ENCODE measurements around the gene ANKS1B. TPM values are rescaled to one million over a fixed set of nuclear protein-coding genes. Genes with fewer than 3 reads are reported as not detected.

The ANKS1B gene
- total RNA-seq, 1 experiment from 2014 or later: 5.8 TPM

DNA sequence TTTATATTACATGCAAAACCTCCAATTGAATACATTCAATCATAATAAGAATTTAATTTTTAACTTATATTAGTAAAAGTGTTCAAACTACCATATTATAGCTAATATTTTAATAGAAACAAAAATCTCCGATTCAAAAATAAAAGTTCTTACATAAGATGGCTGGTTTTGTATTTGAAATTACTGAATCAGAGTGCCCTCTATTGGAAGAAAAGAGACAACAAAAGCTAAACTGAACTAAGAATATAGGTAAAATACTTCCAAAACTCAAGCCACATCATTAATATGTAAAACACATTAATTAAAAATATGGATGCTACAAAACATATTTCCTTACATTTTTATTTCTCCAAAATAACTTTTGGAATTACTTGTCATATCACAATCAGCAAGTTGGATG, 216.9 kb downstream of the ANKS1B start:
- DNase-seq (ENCODE audit: low spot score) (no peak), ATAC-seq (no peak)
- Mint-ChIP-seq H3K9me3 (no peaks in the 10 kb centered on the region), H3K36me3 (no peaks in the 10 kb centered on the region), H3K27me3 (ENCODE audit: low read depth) (no peaks in the 10 kb centered on the region), H3K27ac (no peak overlapping the region), H3K4me1 (peaks cover 11% of the 10 kb centered on the region), H3K4me3 (no peak overlapping the region)
- TF ChIP-seq SMAD4 (CRISPR knock-in tag; IDR thresholded peaks at IDR 0.05) (no peak), ZNF263 (CRISPR knock-in tag; IDR thresholded peaks at IDR 0.05; ENCODE audit: low read depth) (no peak), TEAD4 (CRISPR knock-in tag; IDR thresholded peaks at IDR 0.05) (no peak), ETV6 (CRISPR knock-in tag; IDR thresholded peaks at IDR 0.05) (no peak), ZNF416 (CRISPR knock-in tag; IDR thresholded peaks at IDR 0.05) (no peak), RORB (CRISPR knock-in tag; IDR thresholded peaks at IDR 0.05) (no peak), ZBTB21 (CRISPR knock-in tag; IDR thresholded peaks at IDR 0.05; ENCODE audit: borderline replicate concordance) (no peak), CREB1 (CRISPR knock-in tag; IDR thresholded peaks at IDR 0.05) (no peak), ZNF671 (CRISPR knock-in tag; IDR thresholded peaks at IDR 0.05) (no peak)
- TF ChIP-seq, protein P1, sequence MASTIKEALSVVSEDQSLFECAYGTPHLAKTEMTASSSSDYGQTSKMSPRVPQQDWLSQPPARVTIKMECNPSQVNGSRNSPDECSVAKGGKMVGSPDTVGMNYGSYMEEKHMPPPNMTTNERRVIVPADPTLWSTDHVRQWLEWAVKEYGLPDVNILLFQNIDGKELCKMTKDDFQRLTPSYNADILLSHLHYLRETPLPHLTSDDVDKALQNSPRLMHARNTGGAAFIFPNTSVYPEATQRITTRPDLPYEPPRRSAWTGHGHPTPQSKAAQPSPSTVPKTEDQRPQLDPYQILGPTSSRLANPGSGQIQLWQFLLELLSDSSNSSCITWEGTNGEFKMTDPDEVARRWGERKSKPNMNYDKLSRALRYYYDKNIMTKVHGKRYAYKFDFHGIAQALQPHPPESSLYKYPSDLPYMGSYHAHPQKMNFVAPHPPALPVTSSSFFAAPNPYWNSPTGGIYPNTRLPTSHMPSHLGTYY (CRISPR knock-in tag; IDR thresholded peaks at IDR 0.05): no peak
- TF ChIP-seq, protein P2, sequence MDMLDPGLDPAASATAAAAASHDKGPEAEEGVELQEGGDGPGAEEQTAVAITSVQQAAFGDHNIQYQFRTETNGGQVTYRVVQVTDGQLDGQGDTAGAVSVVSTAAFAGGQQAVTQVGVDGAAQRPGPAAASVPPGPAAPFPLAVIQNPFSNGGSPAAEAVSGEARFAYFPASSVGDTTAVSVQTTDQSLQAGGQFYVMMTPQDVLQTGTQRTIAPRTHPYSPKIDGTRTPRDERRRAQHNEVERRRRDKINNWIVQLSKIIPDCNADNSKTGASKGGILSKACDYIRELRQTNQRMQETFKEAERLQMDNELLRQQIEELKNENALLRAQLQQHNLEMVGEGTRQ (CRISPR knock-in tag; IDR thresholded peaks at IDR 0.05): no peak
- TF ChIP-seq, protein P3, sequence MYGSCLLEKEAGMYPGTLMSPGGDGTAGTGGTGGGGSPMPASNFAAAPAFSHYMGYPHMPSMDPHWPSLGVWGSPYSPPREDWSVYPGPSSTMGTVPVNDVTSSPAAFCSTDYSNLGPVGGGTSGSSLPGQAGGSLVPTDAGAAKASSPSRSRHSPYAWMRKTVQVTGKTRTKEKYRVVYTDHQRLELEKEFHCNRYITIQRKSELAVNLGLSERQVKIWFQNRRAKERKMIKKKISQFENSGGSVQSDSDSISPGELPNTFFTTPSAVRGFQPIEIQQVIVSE (CRISPR knock-in tag; IDR thresholded peaks at IDR 0.05; ENCODE audit: borderline replicate concordance): no peak
- TF ChIP-seq, protein P4, sequence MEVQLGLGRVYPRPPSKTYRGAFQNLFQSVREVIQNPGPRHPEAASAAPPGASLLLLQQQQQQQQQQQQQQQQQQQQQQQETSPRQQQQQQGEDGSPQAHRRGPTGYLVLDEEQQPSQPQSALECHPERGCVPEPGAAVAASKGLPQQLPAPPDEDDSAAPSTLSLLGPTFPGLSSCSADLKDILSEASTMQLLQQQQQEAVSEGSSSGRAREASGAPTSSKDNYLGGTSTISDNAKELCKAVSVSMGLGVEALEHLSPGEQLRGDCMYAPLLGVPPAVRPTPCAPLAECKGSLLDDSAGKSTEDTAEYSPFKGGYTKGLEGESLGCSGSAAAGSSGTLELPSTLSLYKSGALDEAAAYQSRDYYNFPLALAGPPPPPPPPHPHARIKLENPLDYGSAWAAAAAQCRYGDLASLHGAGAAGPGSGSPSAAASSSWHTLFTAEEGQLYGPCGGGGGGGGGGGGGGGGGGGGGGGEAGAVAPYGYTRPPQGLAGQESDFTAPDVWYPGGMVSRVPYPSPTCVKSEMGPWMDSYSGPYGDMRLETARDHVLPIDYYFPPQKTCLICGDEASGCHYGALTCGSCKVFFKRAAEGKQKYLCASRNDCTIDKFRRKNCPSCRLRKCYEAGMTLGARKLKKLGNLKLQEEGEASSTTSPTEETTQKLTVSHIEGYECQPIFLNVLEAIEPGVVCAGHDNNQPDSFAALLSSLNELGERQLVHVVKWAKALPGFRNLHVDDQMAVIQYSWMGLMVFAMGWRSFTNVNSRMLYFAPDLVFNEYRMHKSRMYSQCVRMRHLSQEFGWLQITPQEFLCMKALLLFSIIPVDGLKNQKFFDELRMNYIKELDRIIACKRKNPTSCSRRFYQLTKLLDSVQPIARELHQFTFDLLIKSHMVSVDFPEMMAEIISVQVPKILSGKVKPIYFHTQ (CRISPR knock-in tag; IDR thresholded peaks at IDR 0.05): no peak
- CTCF ChIA-PET: interaction anchor here (0.7 to 3.2 kb wide), 14 partner anchors 9 to 458 kb away, joined by 3 to 30 read pairs (median 5); no protein-coding TSS in a partner anchor
- POLR2A ChIA-PET: interaction anchor here (0.6 kb wide), 1 partner anchor 429 kb away, joined by 3 read pairs; no protein-coding TSS in a partner anchor

DNA sequence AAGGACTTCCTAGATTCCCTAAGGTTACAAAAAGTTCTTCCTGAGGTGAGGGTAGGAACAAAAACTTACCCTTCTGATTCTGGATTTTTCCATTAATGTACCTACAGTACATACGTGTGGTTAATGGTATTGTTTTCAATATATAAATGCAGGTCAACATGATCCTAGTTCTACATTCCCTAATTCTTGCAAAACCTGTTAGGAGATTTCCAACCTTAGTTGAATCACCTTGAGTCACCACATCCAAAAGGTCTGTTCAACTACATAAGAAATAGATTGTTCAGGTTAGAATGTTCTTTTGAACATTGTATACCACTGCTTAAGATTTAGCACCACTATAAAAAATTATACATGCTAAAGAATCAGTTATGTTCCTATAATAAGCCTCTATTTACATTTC, 218.3 kb downstream of the ANKS1B start:
- POLR2A ChIA-PET: no interaction called here
- no peak for TF ChIP-seq JUN (CRISPR knock-in tag; IDR thresholded peaks at IDR 0.05)
- no peak for TF ChIP-seq ZNF232 (CRISPR knock-in tag; IDR thresholded peaks at IDR 0.05)
- TF ChIP-seq, protein P5, sequence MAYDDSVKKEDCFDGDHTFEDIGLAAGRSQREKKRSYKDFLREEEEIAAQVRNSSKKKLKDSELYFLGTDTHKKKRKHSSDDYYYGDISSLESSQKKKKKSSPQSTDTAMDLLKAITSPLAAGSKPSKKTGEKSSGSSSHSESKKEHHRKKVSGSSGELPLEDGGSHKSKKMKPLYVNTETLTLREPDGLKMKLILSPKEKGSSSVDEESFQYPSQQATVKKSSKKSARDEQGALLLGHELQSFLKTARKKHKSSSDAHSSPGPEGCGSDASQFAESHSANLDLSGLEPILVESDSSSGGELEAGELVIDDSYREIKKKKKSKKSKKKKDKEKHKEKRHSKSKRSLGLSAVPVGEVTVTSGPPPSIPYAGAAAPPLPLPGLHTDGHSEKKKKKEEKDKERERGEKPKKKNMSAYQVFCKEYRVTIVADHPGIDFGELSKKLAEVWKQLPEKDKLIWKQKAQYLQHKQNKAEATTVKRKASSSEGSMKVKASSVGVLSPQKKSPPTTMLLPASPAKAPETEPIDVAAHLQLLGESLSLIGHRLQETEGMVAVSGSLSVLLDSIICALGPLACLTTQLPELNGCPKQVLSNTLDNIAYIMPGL (CRISPR knock-in tag; IDR thresholded peaks at IDR 0.05): no peak
- TF ChIP-seq, protein P6, sequence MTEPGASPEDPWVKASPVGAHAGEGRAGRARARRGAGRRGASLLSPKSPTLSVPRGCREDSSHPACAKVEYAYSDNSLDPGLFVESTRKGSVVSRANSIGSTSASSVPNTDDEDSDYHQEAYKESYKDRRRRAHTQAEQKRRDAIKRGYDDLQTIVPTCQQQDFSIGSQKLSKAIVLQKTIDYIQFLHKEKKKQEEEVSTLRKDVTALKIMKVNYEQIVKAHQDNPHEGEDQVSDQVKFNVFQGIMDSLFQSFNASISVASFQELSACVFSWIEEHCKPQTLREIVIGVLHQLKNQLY (CRISPR knock-in tag; IDR thresholded peaks at IDR 0.05): no peak
- TF ChIP-seq FOXK1 (CRISPR knock-in tag; IDR thresholded peaks at IDR 0.05): no peak
- TF ChIP-seq EMX1 (CRISPR knock-in tag; IDR thresholded peaks at IDR 0.05): no peak
- no peak for TF ChIP-seq ELF4 (CRISPR knock-in tag; IDR thresholded peaks at IDR 0.05; ENCODE audit: low read depth)
- no peaks in the 10 kb centered on the region for H3K27me3 Mint-ChIP-seq (ENCODE audit: low read depth)
- H3K27ac Mint-ChIP-seq: no peak overlapping the region
- CTCF ChIA-PET: interaction anchor here (0.9 kb wide), 1 partner anchor 11 kb away, joined by 3 read pairs; no protein-coding TSS in a partner anchor
- no peak overlapping the region for H3K4me3 Mint-ChIP-seq
- peaks cover 11% of the 10 kb centered on the region for H3K4me1 Mint-ChIP-seq
- no peaks in the 10 kb centered on the region for H3K9me3 Mint-ChIP-seq
- no peaks in the 10 kb centered on the region for H3K36me3 Mint-ChIP-seq
- no peak for ATAC-seq
- DNase-seq (ENCODE audit: low spot score): no peak
